ENCODE results near the gene FAM174C.
"Not testable (repeated sequence)": the region's sequence is repeated elsewhere in the genome, so short reads cannot be mapped to it uniquely, and the experiment has no call there.

FAM174C gene

DNA sequence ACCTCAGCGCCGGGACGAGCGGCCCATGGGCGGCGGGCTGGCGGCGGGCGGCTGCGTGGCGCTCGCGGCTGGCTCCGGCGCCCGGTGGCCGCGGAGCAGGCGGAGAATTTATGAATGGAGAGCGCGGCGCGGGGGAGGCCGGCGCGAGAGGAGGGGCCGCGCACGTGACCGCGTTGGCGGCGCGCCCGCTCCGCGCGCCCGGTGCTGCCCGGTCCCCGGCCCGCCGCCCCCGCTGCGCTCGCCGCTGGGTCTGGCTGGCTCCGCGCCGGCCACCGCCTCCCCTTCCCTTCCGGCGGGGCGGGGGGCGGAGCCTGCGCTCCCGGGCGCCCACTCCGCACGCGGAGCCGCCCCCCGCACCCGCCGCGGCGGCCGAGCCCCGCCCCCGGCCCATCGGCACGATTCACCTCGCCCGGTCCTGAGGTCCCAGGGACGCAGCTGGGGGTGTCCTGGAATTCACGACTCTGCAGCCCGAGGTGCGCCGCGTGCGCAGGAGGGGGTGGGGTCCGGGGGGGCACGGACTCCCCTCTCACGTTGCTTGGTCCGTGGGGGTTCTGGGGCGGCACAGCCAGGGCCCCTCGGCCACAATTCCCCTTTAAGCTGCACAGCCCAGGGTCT is 37.5 kb upstream of the FAM174C start, which contains the start of gene CBARP:
Gene CBARP, minus strand, starts transcription at position 252 of the 615 bp plus-strand sequence. CDS start 1,905 bp downstream, outside the sequence.
- DNase-seq: peak; percentile 43

GRCh38 chr19:1238369-1239303 is 36.7 kb upstream of the FAM174C start:
- DNase-seq: no peak

DNA sequence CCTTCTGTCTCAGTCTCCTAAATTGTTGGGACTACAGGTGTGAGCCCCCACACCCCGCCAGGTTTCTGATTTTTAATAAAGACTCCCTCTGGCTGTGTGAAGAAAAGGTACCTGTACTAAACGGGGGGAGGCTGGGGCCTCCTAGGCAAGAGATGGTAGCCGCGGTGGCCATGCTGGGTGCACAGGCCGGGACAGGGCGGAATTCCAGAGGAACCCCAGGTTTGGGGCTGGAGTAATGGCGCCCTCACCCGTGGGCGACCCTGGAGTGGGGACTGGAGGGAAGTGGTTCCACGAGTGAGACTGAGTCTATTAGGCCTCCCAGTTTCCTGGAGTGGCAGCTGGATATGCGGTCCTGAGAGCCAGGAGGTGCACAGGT is 35.9 kb upstream of the FAM174C start:
- no peak for DNase-seq

- DNase-seq: peak; percentile 93
These were observed 35.3 kb upstream of the FAM174C start for GRCh38 chr19:1239796-1240737.

DNA sequence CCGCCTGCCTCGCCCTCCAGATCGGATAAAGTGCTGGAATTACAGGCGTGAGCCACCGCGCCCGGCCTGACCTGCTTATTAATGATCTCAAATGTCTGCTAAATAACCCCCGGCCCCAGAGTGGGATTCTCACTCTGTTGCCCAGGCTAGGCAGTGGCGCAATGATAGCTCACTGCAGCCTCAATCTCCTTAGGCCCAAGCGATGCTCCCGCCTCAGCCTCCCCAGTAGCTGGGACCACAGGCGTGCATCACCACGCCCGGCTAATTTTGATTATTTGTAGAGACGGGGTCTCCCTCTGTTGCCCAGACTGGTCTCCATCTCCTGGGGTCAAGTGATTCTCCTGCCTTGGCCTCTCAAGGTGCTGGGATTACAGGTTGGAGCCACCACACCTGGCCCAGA is 34.4 kb upstream of the FAM174C start:
- no peak for DNase-seq

GRCh38 chr19:1241417-1242095 is 33.8 kb upstream of the FAM174C start, which contains the start of gene ATP5F1D:
Gene ATP5F1D (plus strand): TSS chr19:1241751. CDS start chr19:1241851, 100 bp downstream.
- peak; percentile 94 for DNase-seq

GRCh38 chr19:1243768-1244692 is 31.3 kb upstream of the FAM174C start:
- peak; percentile 86 for DNase-seq

DNA sequence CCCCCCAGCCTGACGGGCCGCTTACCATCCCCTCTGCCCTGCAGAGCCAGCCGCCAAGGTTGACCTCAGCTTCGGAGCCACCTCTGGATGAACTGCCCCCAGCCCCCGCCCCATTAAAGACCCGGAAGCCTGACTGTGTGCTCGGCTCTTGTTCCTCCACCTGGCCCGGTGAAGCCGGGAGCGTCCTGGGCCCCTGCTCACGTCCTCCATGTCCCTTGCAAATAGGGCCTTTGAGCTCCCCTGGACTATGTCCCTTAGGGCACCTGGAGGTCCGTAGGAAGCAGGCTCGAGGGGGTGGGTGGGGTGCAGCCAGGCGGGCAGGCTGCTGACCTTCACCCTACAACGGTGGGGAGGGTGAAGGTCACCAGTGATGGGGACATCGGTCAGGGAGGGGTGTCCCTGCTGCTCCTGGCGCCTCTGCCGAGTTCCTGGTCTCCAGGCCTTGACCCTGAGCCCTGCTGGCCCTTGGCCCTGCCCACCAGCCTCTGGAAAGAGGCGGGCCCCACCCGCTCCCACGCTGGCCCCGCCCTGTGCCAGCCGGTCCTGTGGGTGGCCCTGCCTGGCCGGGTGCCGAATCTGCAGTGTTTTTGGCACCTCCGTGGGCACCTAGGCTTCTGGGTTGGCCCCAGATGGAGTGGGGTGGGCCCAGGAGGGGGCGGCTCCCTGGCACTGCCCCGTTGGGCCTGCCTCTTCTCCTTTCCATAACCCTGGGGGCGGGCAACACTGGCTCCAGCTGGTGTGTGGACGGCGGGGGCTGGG is 30.5 kb upstream of the FAM174C start:
- DNase-seq: no peak

DNA sequence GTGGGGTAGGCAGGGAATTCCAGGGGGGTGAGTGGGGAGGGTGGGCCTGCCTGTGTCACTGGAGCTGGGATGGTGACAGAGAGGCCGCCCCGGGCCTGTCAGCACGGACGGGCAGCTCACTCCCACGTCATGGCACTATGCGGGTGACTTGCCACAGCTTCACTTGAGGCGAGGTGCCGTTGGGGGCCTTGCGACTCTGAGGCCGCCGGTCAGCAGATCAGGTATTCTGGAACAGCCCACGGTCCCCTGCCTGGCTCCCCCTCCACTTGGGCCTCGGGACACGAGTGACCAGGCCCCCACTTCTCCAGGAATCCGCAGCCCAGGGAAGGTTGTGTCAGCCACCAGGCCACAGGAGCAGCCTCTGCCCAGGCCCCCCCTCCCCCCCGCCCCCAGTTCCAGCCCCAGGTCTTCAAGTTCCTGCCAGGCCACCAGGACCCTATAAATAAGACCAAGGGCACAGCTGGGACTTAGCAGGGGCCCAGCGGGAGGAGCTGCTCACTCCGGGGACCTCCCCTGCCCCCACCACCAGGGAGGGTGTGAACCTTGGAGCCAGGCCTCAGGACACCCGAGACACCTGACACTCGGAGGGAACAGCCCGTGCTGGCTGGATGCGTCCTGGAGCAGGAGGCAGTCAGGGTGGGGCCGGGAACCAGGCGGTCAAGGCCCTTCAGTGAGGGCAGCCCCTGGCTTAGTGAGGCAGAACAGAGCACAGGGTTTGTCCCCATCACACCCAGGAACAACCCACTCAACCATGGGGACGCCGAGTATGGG is 29.7 kb upstream of the FAM174C start:
- DNase-seq: no peak

DNA sequence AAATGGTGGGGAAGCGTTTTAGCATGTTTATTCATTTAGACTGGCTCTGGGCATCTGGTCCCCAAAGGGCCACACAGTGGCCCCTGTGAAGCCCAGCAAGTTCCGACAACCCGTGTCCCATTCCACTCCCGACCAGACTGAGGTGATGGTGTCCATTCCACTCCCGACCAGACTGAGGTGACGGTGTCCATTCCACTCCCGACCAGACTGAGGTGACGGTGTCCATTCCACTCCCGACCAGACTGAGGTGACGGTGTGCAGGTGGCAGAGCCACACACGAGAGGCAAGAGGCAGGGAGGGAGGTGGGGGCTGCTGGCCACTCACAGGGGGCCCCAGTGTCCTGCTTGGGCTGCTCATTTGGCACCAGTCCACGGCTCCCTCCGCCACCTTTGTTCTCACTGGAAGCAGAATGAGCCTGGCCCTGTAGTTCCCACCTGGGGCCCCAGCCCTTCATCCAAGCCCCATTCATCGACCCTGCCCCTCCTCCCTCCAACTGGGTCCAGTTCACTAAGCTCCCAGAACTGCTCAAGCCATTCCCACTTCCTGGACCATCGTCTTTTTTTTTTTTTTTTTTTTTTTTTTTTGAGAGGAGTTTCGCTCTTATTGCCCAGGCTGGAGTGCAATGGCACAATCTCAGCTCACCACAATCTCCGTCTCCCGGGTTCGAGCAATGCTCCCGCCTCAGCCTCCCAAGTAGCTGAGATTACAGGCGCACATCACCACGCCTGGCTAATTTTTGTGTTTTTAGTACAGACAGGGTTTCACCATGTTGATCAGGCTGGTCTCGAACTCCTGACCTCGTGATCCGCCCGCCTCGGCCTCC is 28.9 kb upstream of the FAM174C start:
- DNase-seq: not testable (repeated sequence)

DNA sequence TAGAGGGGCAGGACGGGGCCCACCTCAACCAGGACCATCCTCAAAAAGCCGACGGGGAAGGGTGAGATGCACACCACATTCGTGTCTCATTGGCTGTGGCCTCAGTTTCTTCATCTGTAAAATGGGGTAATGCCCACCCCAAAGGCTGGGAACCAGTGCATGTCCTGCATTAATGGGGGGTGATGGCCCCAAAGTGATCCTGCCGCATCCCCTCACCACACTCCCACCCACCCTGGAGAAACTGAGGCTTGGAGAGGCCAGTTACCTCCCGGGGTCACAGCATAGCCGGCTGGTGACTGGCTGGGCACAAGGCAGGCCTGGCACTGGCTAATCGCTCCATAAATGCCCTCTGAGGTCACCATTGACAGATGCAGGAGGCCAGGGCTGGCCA is 27.6 kb upstream of the FAM174C start:
- DNase-seq: no peak

- peak; percentile 69 for DNase-seq
These were observed 27.1 kb upstream of the FAM174C start, which contains the start of gene MIDN for GRCh38 chr19:1248139-1248785. Gene MIDN (plus strand): TSS chr19:1248583. CDS start chr19:1250297, 1,714 bp downstream.

DNA sequence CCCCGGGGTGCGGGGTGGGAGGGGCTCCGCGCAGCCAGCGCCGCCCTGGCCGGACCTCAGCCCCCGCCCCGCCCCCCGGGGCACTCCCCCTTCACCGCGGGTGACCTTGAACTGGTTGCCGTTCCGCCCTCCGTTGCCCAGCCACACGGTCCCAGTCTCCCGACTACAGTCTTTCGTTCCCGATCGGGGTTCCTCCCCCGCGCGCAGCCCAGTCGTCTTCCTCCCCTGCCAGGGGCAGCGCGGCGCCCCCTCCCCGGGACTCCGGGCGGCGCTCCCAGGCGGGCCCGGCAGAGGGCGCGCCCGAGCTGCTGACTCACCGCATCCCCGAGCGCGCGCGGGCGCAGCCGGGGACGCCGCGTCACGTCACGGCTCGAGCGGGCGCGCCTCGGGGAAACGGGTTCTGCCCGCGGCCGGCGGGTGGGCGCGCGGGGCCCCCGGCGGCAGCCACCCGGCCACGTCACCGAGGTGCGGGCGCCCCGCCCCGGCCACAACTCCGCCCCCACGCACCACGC is 26.5 kb upstream of the FAM174C start:
- peak; percentile 85 for DNase-seq

- peak; percentile 94 for DNase-seq
These were observed 25.9 kb upstream of the FAM174C start for GRCh38 chr19:1249298-1249989.

DNA sequence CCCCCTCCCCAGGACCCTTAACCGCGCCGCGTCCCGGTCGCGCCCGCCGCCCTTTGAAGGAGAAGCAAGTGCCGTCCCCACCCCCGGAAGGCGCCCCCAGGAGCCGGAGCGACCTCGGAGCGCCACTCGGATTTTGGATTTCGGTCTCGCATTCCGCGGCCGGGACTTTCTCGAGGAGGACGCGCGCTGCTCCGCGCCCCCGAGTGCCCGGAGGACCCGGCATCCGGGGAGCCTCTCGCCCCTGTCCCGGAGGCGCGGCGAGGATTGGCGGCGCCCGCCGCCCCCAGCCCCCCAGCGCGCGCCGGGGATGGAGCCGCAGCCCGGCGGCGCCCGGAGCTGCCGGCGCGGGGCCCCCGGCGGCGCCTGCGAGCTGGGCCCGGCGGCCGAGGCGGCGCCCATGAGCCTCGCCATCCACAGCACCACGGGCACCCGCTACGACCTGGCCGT is 25.3 kb upstream of the FAM174C start:
- no peak for DNase-seq

DNA sequence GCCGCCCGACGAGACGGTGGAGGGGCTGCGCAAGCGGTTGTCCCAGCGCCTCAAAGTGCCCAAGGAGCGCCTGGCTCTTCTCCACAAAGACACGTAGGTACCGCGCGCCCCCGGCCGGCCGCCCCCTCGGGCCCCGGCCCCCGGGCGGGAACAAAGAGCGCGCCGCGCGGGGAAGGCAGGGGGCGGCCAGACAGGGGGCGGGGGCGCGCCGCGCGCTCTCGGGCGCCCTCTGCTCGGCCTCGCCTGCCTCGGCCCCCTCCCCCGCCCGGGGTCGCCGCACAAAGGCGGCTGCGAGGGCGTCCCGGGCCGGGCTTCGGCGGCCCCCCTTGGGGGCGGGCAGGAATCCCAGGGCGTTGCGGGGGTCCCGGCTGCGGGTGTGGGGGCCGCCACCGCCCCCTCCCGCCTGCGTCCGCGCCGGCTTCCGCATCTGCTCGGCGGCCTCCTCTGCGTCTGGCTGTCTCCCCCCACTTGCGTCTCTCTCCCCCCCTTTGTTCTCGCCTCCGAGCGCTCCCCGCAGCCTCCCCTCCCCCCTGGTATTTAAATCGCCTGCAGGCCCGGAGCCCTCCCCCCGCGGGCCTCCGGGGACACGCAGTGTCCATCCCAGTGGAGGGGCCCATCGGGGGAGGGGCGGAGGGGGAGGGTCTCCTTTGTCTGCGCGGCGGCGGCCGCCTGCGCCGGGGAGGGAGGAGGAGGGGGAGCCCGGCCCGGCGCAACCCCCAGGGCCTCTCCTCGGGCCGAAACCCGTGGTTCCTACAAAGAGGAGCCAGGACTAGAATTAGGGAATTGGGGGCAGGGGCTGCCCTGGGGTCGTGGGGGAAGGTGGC is 24.7 kb upstream of the FAM174C start:
- DNase-seq: peak; percentile 47

All from activated naive CD4-positive, alpha-beta T cell treated with Interleukin-2 at 50 U/mL for 16 hours (primary cell).